HCT116 (cell line): ENCODE measurements around the gene SF3B1.

Experiments used
- EZH2phosphoT487 ChIP-seq: fragments of 200-600 bp; IDR thresholded peaks from 2 replicates; pipeline ENCODE4 v1.6.1; 2018; ENCODE audit warnings: antibody characterized with exemption, borderline replicate concordance
- TF ChIP-seq, protein P1 (sequence below), 3 experiments: fragments of 200-600 bp in 1 of 3; sonication (generic) in 1 of 3; IDR thresholded peaks in 2 of 3; conservative IDR thresholded peaks in 1 of 3; 2 replicates each; pipeline ENCODE4 v1.5.1; 2012 to 2017; ENCODE audit warnings: low read depth in 2 of 3, low read length in 2 of 3, antibody characterized with exemption in 1 of 3, borderline replicate concordance in 1 of 3, control low read depth in 1 of 3, mild to moderate bottlenecking in 1 of 3, mixed read lengths in 1 of 3, mixed run types in 1 of 3, moderate library complexity in 1 of 3; ENCODE audit not compliant: insufficient read depth in 1 of 3
- TF ChIP-seq, protein P2 (sequence below): IDR thresholded peaks from 2 replicates; pipeline ENCODE4 v1.6.1; 2012

DNA sequence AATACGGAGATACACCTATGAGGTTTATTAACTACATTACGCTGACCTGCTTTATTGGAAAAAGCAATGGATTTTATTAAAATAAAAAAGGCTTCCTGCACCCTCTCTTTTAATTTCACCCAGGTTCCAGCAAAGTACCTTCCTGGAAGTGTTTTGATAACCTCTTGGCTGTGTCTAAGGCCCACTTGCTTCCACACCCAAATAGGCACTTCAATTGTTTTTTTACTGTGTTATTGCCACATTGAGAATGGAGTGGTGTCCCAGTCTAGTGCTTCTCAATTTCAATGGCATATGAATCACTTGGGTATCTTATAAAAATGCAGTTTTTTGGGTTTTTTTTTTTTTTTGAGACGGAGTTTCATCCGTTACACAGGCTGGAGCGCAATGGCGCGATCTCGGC is 47.6 kb downstream of the SF3B1 start:
- no peak for TF ChIP-seq EZH2phosphoT487
- TF ChIP-seq, protein P1, sequence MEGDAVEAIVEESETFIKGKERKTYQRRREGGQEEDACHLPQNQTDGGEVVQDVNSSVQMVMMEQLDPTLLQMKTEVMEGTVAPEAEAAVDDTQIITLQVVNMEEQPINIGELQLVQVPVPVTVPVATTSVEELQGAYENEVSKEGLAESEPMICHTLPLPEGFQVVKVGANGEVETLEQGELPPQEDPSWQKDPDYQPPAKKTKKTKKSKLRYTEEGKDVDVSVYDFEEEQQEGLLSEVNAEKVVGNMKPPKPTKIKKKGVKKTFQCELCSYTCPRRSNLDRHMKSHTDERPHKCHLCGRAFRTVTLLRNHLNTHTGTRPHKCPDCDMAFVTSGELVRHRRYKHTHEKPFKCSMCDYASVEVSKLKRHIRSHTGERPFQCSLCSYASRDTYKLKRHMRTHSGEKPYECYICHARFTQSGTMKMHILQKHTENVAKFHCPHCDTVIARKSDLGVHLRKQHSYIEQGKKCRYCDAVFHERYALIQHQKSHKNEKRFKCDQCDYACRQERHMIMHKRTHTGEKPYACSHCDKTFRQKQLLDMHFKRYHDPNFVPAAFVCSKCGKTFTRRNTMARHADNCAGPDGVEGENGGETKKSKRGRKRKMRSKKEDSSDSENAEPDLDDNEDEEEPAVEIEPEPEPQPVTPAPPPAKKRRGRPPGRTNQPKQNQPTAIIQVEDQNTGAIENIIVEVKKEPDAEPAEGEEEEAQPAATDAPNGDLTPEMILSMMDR (IDR thresholded peaks at IDR 0.05 in 2 of 3, conservative IDR thresholded peaks at IDR 0.05 in 1 of 3; ENCODE audit: borderline replicate concordance in 1 of 3, insufficient read depth in 1 of 3, low read depth in 2 of 3, low read length in 2 of 3), result no peak
- TF ChIP-seq, protein P2, sequence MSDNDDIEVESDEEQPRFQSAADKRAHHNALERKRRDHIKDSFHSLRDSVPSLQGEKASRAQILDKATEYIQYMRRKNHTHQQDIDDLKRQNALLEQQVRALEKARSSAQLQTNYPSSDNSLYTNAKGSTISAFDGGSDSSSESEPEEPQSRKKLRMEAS, result no peak
